Calu3 (cell line): ENCODE data around the gene LIMCH1. TPM values are rescaled to one million over a fixed set of nuclear protein-coding genes. Genes with fewer than 3 reads are reported as not detected.

Source experiments
- BruUV-seq: library from RNA; stranded (reverse); fragments of 400-500 nt; replicated peaks from 2 replicates; lab custom pipeline; 2021; lab: Mats Ljungman, UMichigan
- CTCF ChIA-PET: fragments of 300-600 bp; sonication (Branson Sonifier 250); formaldehyde crosslinking; loops from one replicate; lab custom pipeline; 2022; ENCODE audit warnings: antibody characterized with exemption; lab: Charles Lee
- DNase-seq: peaks from one replicate; pipeline ENCODE4 v3.0.0; 2022
- H3K27ac Mint-ChIP-seq: one replicate; pipeline ENCODE4 v1.8.0; 2022; ENCODE audit warnings: mixed read lengths; ENCODE audit not compliant: unreplicated experiment
- H3K27me3 Mint-ChIP-seq: one replicate; pipeline ENCODE4 v1.8.0; 2022; ENCODE audit warnings: mixed read lengths; ENCODE audit not compliant: unreplicated experiment
- H3K36me3 Mint-ChIP-seq: one replicate; pipeline ENCODE4 v1.8.0; 2022; ENCODE audit warnings: mild to moderate bottlenecking, moderate library complexity, mixed read lengths; ENCODE audit not compliant: insufficient read depth, unreplicated experiment
- H3K4me1 Mint-ChIP-seq: one replicate; pipeline ENCODE4 v1.8.0; 2022; ENCODE audit warnings: mild to moderate bottlenecking, low read depth, mixed read lengths; ENCODE audit not compliant: unreplicated experiment
- H3K4me3 Mint-ChIP-seq: one replicate; pipeline ENCODE4 v1.8.0; 2022; ENCODE audit warnings: mild to moderate bottlenecking, low read depth, moderate library complexity, mixed read lengths; ENCODE audit not compliant: unreplicated experiment
- H3K9me3 Mint-ChIP-seq: one replicate; pipeline ENCODE4 v1.8.0; 2022; ENCODE audit warnings: low read depth, mixed read lengths; ENCODE audit not compliant: unreplicated experiment
- intact Hi-C: fragments of 100-400 bp; cut with micrococcal nuclease; formaldehyde crosslinking; loops from one replicate; pipeline ENCODE4 v1.10.0; 2022; ENCODE audit not compliant: unreplicated experiment
- total RNA-seq: library from RNA; stranded (reverse); gene quantifications from 2 replicates; pipeline ENCODE4 v1.2.3, GENCODE V29; 2022
- TF ChIP-seq, protein P1 (sequence below): fragments of 200-600 bp; IDR thresholded peaks from one replicate; pipeline ENCODE4 v1.8.0; 2022; ENCODE audit warnings: antibody characterized with exemption; ENCODE audit not compliant: unreplicated experiment

The LIMCH1 gene
- total RNA-seq, 1 experiment from 2014 or later: 78.7 TPM

DNA sequence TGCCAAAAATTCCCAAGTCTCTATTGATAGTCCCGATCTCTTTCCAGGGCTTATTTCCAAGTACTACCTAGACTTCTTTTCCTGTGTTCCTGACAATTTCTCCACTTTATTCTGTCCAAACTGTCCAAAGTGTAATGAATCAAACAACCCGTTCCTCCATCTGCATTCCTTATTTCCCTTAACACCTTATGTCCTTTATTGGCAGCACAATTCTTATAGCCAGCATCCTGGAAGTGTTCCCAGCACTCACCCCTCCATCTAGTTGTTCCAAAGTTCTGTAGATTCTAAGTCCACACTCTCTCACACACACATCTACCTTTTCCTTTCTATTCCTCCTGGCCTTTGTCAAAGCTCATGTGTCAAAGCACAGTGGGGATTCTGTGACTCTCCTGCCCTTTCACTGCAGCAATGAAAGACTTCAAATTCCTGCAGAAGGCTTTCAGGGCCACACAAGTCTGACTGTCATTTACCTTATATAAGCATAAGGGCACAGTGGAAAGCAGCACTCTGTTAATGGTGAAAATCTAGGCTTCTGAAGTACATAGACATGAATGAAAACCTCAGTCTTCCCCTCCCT lies 22.1 kb downstream of the LIMCH1 start:
- no TSS peak for BruUV-seq
- Mint-ChIP-seq H3K4me3 (no peak overlapping the region), H3K27ac (no peak overlapping the region), H3K9me3 (no peaks in the 10 kb centered on the region), H3K4me1 (no peaks in the 10 kb centered on the region), H3K36me3 (no peaks in the 10 kb centered on the region), H3K27me3 (no peaks in the 10 kb centered on the region)
- TF ChIP-seq, protein P1, sequence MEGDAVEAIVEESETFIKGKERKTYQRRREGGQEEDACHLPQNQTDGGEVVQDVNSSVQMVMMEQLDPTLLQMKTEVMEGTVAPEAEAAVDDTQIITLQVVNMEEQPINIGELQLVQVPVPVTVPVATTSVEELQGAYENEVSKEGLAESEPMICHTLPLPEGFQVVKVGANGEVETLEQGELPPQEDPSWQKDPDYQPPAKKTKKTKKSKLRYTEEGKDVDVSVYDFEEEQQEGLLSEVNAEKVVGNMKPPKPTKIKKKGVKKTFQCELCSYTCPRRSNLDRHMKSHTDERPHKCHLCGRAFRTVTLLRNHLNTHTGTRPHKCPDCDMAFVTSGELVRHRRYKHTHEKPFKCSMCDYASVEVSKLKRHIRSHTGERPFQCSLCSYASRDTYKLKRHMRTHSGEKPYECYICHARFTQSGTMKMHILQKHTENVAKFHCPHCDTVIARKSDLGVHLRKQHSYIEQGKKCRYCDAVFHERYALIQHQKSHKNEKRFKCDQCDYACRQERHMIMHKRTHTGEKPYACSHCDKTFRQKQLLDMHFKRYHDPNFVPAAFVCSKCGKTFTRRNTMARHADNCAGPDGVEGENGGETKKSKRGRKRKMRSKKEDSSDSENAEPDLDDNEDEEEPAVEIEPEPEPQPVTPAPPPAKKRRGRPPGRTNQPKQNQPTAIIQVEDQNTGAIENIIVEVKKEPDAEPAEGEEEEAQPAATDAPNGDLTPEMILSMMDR: no peak
- intact Hi-C loops: no loop called here
- CTCF ChIA-PET: no interaction called here
- DNase-seq: no peak

DNA sequence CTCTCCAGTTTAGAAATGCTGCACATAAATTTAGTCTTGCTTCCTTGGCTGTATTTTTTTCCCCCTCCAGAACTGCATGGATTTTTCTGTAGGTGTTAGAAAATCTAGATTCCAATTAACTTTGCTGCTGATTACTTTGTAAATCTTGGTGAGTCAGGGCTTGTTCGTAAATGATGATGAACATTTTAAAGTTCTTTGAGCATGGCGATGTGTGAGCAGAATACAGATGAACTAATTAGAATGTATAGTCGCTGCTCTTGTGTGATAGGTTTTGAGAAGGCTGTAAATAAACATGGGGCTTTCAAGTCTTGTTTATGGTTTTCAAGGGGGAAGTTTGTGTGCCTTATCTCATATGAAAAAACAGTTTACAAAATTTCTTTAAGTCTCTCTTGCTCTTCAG lies 23.3 kb downstream of the LIMCH1 start:
- CTCF ChIA-PET: no interaction called here
- no peak overlapping the region for H3K27ac Mint-ChIP-seq
- BruUV-seq: no TSS peak
- DNase-seq: no peak
- TF ChIP-seq, protein P1: no peak
- H3K4me1 Mint-ChIP-seq: no peaks in the 10 kb centered on the region
- H3K4me3 Mint-ChIP-seq: no peak overlapping the region
- no peaks in the 10 kb centered on the region for H3K9me3 Mint-ChIP-seq
- intact Hi-C loops: no loop called here
- H3K27me3 Mint-ChIP-seq: no peaks in the 10 kb centered on the region
- no peaks in the 10 kb centered on the region for H3K36me3 Mint-ChIP-seq

GRCh38 chr4:41567186-41567585 lies 29.2 kb downstream of the LIMCH1 start:
- DNase-seq: no peak
- no TSS peak for BruUV-seq
- Mint-ChIP-seq H3K4me1 (no peaks in the 10 kb centered on the region), H3K27me3 (no peaks in the 10 kb centered on the region), H3K9me3 (no peaks in the 10 kb centered on the region), H3K36me3 (no peaks in the 10 kb centered on the region), H3K27ac (no peak overlapping the region), H3K4me3 (no peak overlapping the region)
- CTCF ChIA-PET: no interaction called here
- intact Hi-C loops: no loop called here
- TF ChIP-seq, protein P1: no peak

DNA sequence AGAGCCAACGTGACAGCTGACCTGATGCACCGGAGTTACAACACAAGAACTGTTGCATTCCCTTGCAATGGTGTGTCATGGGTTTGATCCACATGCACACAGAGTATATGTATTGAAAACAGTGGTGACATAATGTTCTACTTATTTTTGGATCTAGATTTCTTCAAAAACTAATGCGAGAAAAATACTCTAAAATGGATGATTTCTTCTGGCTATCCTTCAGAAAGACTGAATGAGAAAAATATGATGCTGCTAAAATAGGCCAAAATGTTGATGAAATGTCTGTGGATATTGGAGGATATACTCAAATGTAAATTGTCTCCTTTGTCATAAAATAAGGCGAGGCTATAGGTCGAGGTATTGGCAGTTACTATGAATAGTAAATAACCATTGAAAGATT lies 30.4 kb downstream of the LIMCH1 start:
- DNase-seq: no peak
- BruUV-seq: no TSS peak
- CTCF ChIA-PET: no interaction called here
- Mint-ChIP-seq H3K9me3 (no peaks in the 10 kb centered on the region), H3K4me1 (no peaks in the 10 kb centered on the region), H3K4me3 (no peak overlapping the region), H3K27me3 (no peaks in the 10 kb centered on the region), H3K27ac (no peak overlapping the region), H3K36me3 (no peaks in the 10 kb centered on the region)
- TF ChIP-seq, protein P1: no peak
- intact Hi-C loops: no loop called here
